ENCODE data around the gene RNF225.
"Not testable (repeated sequence)": the region's sequence is repeated elsewhere in the genome, so short reads cannot be mapped to it uniquely, and the experiment has no call there.

RNF225 gene

GRCh38 chr19:58395220-58395978 is at the start of gene RNF225:
RNF225 (plus strand) TSS chr19:58395656; CDS start chr19:58396090, 434 bp downstream.
- no peak for DNase-seq

- peak in 1 of 2 experiments; percentile 66 for DNase-seq
Measured at GRCh38 chr19:58346961-58347929, 48.2 kb upstream of the RNF225 start.

- DNase-seq = not testable (repeated sequence)
Measured at GRCh38 chr19:58348080-58348479, 47.4 kb upstream of the RNF225 start.

DNA sequence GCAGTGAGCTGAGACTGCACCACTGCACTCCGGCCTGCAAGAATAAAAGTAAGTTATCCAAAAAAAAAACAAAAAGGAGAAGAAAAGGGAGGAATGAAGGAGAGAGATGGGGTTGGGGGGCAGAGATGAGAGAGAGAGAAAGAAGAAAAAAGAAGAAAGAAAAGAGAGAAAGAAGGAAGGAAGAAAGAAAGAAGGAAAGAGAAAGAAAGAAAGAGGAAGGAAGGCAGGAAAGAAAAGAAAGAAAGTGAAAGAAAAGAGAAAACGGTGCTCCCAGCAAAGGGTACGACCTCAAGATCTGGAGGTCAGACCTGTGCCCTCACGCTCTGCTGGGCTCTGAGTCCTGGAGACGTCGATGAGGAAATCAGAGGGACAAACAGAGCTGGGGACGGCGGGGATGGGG is 45.9 kb upstream of the RNF225 start:
- no peak for DNase-seq

GRCh38 chr19:58350001-58350861 is 45.2 kb upstream of the RNF225 start:
- DNase-seq = no peak

- no peak for DNase-seq
Measured at GRCh38 chr19:58350871-58351557, 44.4 kb upstream of the RNF225 start.

- DNase-seq = no peak
Measured at GRCh38 chr19:58351558-58351878, 43.9 kb upstream of the RNF225 start.

GRCh38 chr19:58351990-58352755 is 43.3 kb upstream of the RNF225 start:
- no peak for DNase-seq

- DNase-seq = no peak
Measured at GRCh38 chr19:58352760-58353671, 42.4 kb upstream of the RNF225 start, which contains the start of gene A1BG. A1BG (minus strand) TSS chr19:58353492; CDS start chr19:58353437, 55 bp downstream.

DNA sequence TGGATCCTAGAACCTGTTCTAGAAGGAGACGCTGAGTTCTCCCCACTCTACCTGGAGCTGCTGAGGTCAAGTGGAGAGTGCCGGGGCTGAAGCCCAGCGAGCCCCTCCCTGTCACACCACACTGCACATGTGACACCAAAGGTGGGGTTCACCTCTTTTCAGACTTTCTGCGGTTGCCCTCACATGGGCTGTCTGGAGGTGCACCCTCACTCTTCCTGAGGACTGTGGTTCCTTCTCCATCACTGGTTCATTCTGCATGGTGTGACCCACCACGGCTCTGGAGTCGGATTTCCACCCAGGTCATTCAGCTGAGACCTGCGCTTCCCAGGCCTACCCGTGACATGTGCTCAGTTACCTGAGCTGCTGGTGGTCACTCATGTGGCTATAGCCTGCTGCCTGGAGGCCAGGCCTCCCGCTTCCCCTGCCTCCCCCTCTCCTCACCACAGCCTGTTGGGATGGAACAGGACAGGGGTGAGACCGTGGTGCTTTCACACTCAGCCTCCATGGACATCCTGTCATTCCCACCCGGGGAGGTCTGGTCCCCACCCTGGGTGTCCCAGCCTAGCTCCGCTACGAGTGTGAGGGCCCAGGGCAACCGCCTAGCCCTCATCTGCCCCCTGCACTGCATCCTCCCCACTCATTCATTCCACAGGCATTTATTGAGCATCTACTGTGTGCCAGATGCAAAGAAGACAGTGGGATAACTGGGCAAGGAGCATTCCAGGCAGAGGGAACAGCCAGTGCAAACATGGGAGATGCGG is 41.6 kb upstream of the RNF225 start:
- no peak for DNase-seq

DNA sequence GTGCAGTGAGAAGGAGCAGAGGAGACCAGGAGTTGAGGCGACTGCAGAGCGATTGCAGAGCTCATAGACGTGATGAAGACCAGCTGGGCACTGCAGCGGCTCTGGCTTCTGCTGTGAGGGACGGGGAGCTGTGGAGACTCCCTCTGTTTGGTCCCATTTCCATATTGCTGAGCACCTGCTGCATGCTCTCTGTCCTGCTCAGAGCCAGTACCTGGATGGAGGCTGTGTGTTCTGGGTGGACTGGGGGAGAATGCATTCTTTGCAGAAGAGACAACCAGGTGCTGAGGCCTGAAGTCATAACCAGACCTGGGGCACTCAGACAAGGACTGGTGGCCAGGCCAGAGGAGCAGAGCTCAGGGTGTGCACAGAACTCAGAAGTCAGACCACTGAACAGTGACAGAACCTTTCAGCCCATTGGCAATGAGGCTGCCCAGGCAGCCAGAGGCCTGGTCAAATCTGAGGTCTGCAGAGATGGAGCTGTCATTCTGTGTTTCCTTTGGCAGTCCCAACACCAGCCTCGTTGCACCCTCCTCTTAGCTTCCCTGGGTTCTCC is 40.9 kb upstream of the RNF225 start:
- DNase-seq = no peak

DNA sequence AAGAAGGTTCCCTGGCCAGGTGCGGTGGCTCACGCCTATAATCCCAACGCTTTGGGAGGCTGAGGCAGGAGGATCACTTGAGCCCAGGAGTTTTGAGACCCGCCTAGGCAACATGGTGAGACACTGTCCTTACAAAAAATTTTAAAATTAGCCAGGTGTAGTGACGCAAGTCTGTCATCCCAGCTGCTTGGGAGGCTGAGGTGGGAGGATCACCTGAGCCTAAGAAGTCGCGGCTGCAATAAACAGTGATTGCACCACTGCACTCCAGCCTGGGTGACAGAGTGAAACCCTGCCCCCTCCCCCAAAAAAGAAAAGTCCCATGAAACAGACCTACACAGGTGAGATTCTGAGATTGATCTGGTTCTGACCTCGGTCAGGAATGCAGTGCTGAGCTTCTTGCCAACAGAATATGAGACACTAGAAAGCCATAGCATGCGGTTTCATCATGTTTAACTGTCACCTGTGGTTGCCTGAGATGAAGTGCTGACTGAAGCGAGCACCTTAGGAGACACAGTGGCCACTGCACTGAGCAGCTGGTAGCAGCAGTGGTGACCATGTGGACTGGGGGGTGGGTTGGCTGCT is 40.1 kb upstream of the RNF225 start:
- DNase-seq = no peak

- DNase-seq = no peak
Measured at GRCh38 chr19:58355908-58356765, 39.3 kb upstream of the RNF225 start.

- DNase-seq = no peak
Measured at GRCh38 chr19:58356766-58357480, 38.5 kb upstream of the RNF225 start.

DNA sequence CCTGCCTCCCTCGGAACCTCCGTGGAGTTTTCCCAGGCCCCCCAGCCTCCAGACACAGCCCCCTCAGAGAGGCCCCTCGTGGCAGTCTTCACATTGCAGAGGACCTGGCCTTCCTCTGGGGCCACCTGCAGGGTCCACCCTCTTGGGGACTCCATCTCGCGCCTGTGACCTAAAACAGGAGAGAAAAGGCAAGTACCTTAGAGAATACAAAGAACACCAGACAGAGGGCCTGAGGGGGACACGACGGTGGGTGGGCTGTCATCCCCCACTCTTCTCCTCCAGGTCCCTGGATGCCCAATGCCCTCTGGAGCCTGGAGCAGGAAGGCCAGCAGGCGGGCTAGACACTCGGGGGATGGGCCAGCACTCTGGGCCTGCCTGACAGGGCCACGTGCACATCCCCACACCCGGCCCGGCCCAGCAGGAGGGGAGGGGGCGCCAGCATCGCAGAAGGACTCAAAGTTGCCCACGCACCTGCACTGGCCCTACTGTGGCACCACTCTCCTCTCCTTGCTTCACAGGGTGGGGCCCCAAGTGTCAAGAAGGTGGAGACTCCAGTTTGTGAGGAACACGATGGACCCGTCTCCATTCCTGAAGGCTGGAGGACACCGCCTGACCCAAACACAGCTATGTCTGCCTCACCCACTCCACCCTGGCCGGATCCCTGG is 37.8 kb upstream of the RNF225 start:
- no peak for DNase-seq

DNA sequence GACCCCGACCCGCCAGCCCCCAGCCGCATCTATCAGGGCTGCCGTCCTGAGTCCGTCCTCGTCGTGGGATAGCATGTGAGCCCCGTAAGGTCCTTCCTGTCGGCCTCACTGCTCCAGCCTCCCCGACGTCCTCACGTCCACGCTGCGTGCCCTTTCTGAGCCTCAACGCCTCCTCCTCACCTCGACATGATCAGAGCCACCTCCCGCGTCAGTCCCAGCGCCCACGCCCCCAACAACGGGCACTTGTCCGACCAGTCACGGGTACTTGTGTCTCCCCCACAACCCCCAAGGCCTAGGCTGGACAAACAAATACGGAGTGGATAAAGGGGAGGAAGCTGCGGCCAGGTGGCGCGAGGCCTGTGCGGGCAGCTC is 33.6 kb upstream of the RNF225 start:
- no peak for DNase-seq
